GM12872 (cell line): Measurements from ENCODE around the gene TRAF3IP3.

Experiments
- CTCF ChIP-seq: IDR thresholded peaks from 3 replicates; pipeline ENCODE4 v1.5.1; 2011; ENCODE audit warnings: low read depth, mild to moderate bottlenecking, low read length, moderate library complexity; ENCODE audit not compliant: insufficient read depth

TRAF3IP3 gene

GRCh38 chr1:209789245-209789644 is 33.4 kb downstream of the TRAF3IP3 start:
- TF ChIP-seq CTCF, result no peak

- TF ChIP-seq CTCF, result no peak
These were observed 34.7 kb downstream of the TRAF3IP3 start for GRCh38 chr1:209790286-209791193.

- no peak for TF ChIP-seq CTCF
These were observed 36.1 kb downstream of the TRAF3IP3 start for GRCh38 chr1:209791920-209792319.

- peak; percentile 25; the same call in 1 of the 3 replicates for TF ChIP-seq CTCF
These were observed 42.3 kb downstream of the TRAF3IP3 start for GRCh38 chr1:209797978-209798639.

- no peak for TF ChIP-seq CTCF
These were observed 45.4 kb downstream of the TRAF3IP3 start for GRCh38 chr1:209800984-209801834.

- TF ChIP-seq CTCF, result no peak
These were observed 46.4 kb downstream of the TRAF3IP3 start for GRCh38 chr1:209802117-209802779.
